Activated CD8-positive, alpha-beta memory T cell treated with anti-CD3 and anti-CD28 coated beads for 1 hour (primary cell): ENCODE results near the gene EEF2K.
"Not testable (repeated sequence)": the region's sequence is repeated elsewhere in the genome, so short reads cannot be mapped to it uniquely, and the experiment has no call there.

Experiments
- DNase-seq, 2 donors: peaks; one replicate each; pipeline ENCODE4 v3.0.0-alpha.2; 2020; ENCODE audit warnings: low read depth in 1 of 2; ENCODE audit errors: extremely low read depth in 1 of 2

The EEF2K gene

DNA sequence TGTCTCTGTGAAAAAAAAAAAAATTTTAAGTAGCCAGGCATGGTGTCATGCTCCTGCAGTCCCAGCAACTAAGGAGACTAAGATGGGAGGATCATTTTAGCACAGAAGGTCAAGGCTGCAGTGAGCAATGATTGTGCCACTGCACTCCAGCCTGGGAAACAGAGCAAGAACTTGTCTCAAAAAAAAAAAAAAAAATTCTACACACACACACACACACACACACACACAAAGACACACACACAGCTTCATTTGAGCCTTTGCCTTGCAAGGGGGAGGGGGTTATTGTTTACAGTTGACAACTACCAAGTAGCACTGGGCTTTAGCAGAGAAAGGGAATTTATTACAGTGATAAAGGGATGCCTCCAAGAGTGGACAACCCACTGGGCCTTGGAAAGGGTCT is 86.2 kb downstream of the EEF2K start:
- DNase-seq = no peak

DNA sequence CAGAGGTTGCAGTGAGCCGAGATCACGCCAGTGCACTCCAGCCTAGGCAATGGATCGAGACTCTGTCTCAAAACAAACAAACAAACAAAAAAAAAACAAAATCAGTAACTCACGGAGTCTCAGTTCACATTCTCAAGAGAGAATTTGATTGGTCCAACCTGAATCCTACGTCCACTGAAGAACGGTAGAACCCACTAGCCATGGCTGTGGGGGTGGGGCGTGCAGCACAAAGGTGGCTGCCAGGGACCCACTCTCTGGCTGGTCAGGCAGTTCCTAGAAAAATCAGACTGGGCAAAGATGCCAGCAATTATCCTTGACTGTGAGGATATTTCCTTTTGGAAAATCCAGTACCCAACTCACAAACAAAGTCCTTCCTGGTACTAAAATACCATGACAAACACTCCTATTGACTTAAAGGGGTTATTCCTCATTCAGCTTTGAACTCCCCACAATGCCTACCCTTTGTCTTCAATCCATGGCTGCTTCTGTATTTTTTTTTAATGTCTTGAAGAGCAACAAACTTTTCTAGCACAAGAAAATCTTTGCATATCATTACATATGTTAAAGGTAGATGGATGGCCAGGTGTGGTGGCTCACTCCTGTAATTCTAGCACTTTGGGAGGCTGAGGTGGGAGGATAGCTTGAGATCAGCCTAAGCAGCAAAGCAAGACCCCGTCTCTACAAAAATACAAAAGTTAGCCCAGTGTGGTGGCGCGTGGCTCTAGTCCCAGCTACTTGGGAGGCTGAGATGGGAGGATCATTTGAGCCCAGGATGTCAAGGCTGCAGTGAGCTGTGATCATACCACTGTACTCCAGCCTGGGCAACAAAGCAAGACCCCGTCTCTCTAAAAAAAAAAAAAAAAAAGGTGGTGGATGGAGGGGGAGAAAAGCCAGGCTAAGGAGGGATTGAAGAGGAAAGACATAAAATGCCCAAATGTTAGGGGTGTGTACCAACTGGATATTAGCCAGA is 87.3 kb downstream of the EEF2K start:
- DNase-seq = no peak

DNA sequence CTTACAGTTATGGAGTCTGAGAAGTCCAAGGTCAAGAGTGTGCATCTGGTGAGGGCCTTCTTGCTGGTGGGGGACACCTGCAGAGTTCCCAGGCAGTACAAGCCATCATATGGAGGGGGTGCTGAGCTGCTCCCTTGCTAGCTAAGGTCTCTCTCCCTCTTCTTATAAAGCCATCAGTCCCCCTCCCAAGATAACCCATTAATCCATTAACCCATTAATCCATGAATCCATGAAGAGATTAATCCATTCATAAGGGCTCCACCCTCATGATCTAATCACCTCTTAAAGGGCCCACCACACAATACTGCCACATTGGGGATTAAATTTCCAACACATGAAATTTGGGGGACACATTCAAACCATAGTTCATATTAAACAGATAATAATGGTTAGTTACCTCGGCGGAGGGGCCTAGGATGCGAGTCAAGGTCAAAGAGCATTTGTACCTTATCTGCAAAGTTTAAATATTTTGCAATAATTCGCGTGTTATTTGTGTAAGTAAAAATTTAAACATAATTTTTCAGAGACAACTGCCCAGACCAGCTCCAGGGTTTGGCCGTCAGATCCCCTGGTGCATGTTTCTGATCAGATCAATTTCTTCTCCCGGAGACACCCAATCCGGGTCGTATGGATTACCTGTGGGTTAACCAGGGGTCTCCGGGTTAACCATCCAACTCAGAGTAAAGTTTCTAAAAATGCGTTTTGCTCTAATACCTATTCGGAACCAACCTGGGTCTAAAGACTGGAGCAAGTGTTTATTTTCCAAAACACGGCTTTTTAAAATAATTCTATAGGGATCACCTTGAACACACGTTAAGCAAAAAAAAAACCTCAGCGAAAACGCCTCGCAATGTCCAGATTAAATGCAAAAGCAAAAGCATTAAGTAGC is 90.4 kb downstream of the EEF2K start:
- no peak for DNase-seq

DNA sequence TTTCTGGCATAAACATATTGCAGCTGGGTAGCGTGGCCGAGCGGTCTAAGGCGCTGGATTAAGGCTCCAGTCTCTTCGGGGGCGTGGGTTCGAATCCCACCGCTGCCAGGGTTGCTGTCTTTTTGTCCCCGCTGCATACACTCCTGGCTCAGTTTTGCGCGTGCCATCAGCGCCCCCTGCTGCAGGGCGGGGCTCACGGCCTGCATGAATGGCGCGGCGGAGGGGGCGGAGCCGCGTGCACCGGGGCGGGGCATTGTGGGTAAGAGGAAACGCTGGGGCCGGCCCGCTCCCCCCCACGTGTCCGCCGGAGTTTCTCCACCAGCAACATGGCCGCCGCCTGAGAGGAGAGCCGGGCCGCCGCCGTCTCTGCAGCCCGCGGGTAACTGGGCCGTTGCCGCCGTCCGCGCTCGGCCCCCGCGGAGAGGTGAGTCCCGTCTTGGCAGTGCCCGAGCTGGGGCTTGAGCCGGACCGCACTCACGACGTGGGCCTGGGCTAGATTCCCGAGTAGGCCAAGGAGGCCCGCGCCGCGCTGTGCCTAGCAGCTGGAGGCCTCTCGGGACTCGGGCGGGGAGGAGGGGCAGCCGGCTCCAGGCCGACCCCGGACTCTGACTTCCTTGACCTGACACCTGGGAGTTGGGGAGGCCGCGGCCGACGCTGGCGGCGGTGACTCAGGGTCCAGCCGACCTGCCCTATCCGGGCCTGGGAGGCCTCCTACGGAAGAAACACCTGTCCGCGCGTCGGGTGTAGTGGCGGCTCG is 91.2 kb downstream of the EEF2K start, which contains the start of gene POLR3E:
POLR3E (plus strand) TSS at position 296 of the 757 bp plus-strand sequence. CDS start 5,560 bp downstream, outside the sequence.
- peak; percentile 98 to 100 for DNase-seq

DNA sequence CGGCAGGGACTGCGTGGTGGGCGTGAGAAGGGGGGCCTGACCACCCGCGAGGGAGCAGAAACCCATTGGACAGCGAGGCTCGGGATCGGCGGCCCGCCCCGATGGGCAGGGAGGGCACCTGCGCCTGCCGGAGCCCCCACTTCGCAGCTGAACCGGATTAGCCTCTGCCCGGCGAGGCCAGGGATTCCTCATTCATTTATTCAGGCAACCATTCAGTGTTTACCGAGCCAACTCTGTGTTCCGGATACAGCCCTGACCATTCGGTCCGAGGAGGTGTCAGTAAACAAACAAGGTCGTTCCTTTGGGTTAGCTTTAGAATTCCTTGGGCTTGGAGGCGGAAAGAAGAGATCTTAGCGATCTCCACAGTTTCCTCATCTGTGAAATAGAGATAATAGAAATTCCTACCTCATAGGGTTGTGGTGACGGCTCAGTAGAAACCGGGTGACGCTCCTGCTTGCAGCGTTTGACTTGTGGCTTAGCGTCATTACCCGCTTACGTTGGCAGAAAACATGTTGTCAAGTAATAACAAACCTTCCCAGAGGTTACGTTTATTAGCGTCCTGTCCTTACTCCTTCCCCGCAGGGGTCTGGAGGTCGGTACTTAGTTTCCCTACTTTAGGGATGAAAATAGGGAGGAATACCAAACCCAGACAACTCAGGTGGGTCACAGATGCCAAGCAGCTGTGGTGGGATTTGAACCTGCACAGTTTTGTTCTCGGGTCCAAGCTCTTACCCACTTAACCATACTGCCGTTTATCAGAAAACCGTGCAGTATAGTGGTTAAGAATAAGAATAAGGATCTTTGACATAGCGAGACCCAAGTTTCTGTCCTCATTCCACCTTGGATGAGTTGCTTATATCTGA is 92.0 kb downstream of the EEF2K start:
- peak; percentile 42 to 48 for DNase-seq

DNA sequence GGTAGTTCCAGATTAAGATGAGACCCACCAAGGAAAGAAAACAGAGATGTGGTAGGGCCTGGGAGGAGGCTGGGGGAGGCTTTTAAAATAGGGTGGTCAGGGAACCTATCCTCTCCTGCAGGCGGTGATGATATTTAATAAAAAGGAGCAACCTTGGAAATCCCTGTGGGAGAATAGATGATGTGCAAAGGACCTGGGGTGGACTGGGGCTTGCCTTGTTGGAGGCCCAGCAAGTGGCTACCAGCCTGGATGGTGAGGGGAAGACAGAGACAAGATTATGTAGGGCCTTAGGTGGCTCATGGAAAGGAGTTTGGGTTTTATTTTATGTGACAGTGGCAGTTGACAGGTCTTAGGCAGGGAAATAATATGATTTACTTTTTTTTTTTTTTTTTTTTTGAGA is 93.0 kb downstream of the EEF2K start:
- DNase-seq = no peak

DNA sequence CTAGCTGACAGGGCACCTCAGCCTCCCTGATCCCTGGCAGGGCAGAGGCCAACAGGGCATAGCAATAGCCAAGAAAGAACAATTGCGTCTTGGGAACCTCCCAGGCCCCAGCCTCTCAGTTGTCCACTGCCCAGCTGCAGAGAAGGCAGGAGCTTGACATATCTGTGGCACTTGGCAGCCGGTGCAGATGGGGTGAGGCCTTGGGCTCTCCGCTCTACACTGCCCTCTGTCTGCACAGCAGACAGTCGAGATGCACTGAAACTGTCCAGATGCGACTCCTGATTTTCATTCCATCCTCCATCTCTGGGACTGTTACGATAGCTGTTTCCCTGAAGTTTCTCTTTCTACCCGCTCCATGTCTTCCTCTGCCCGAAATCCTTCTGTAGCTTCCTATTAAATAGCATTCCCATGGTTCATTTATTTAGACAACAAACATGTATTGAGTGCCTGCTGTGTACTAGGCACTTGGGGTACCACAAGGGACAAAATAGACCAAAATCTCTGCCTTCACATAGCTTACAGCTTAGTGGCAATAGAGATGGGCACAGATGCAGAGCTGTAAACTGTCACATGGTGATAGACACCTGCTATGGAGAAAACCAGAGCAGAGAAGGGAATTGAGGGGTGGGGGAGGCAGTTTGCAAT is 94.5 kb downstream of the EEF2K start:
- peak in 1 of 2 donors; percentile 20 for DNase-seq

DNA sequence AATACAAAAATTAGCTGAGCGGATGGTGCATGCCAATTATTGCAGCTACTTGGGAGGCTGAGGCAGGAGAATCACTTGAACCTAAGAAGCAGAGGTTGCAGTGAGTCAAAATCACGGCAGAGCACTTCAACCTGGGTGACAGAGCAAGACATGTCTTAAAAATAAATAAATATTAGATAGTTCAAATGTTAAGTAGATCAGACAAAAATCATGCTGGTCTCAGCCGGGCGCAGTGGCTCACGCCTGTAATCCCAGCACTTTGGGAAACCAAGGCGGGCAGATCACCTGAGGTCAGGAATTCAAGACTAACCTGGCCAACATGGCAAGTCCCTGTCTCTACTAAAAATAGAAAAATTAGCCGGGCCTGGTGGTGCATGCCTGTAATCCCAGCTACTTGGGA is 95.3 kb downstream of the EEF2K start:
- not testable (repeated sequence) for DNase-seq

DNA sequence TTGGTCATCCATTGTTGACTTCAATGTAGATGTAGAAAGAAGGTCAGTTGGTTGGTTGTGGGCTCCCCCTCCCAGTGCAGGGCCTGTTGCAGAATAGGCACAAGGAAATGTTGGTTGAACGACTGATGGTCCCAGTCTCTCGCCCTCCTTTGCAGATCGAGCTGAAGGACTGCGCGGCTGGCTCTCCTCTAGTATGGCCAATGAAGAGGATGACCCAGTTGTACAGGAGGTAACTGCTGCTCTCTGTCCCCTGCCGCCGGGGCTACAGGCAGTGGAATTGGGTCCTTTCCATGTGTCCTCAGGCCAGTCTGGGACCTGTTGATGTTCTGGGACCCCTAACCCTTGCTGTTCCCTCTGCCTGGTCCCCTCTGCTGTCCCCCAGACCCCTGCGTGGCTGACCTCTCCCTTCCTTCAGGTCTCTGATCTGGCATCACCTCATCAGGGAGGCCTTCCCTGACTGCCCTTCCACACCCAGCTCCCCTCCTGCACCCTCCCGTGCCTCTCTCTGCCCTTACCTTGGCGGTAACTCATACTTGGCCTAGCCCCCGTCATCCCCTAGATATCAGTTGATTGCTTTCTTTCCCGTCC is 96.8 kb downstream of the EEF2K start:
- DNase-seq = no peak

DNA sequence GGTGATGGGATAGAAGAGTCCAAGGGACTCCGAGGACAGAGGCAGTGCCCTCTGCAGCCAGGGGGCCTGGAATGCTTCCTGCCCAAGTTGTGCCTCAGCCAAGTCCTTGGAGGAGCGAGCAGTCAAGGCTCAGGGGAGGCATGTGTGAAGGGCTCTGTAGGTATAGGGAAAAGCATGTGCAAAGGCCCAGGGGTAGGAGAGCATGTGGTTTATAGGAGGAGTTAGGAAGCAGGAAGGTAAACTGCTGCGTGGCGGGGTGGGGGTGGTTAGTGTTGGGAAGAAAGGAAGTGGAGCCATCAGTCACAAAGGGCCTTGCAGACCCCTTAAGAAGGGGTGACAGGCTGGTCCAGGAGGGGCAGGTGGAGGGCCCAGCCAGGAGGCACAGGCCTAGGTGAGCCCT is 98.3 kb downstream of the EEF2K start:
- no peak for DNase-seq

DNA sequence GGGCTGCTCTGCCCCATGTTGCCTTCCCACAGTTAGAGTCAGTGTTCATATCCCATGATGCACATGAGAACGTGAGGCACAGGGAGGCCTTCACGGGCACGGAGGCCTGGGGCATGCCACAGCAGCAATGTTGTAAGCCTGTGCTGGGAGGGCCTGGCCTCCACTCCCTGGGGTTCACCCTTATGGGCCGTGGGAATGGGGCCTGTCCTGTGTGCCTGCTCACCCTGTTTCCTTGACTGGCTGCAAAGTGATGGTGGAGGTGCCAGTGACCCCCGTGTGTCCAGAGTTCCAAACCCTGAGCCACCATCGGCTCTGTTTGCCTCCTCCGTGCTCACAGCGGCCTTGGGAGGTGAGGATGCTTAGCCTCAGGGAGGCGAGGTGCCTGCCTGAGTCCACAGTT is 100.7 kb downstream of the EEF2K start:
- DNase-seq = no peak

DNA sequence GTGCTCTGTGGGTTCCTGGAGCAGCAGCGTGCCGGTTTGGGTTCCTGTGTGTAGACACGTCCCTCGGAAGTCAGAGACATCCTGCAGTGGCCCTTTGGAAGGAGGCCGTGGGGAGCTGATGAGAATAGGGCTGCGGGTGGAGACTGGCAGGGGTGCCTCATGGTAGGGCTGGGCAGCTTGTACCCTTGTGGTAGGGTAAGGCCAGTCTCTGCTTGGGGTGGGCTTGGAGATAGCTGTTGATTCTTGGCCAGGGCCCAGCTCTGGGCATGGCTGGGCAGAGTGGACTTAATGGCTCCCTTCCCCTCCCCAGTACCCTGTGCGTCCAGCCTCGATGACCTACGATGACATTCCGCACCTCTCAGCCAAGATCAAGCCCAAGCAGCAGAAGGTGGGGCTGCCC is 101.8 kb downstream of the EEF2K start:
- DNase-seq = no peak

DNA sequence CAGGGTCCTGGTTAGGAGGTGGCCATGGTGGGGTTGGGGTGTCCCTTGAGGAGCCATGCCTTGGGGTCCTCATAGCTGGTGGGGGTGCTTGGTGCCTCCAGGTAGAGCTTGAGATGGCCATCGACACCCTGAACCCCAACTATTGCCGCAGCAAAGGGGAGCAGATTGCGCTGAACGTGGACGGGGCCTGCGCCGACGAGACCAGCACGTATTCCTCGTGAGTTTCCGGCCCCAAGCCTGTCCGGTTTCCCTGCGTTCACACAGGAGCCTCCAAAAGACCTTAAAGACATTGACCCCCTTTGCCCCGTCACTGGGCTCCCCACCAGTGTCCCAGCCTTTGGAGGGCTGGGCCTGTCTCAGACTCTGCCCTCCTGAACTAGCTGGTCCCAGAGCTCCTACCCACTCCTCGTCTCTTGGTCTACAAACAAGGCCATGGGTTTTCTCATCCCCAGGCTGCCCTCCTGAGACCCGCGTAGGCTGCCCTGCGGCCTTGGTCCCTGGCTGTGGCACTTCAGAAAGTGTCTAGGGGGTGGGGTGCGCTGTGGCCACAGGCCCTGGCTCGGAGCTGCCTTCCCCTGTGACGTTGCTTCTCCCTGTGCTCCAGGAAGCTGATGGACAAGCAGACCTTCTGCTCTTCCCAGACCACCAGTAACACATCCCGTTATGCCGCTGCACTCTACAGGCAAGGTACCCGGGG is 102.9 kb downstream of the EEF2K start:
- no peak for DNase-seq

DNA sequence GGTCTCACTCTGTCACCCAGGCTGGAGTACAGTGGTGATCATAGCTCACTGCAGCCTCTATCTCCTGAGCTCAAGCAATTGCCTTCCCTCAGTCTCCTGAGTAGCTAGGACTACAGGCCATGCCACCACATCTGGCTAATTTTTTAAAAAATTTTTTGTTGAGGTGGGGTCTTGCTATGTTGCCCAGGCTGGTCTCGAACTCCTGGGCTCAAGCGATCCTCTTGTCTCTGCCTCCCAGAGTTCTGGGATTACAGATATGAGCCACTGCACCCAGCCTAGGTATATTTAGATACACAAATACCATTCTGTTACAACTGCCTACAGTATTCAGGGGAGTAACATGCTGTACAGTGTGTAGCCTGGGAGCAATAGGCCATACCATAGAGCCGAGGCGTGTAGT is 105.4 kb downstream of the EEF2K start:
- no peak for DNase-seq

DNA sequence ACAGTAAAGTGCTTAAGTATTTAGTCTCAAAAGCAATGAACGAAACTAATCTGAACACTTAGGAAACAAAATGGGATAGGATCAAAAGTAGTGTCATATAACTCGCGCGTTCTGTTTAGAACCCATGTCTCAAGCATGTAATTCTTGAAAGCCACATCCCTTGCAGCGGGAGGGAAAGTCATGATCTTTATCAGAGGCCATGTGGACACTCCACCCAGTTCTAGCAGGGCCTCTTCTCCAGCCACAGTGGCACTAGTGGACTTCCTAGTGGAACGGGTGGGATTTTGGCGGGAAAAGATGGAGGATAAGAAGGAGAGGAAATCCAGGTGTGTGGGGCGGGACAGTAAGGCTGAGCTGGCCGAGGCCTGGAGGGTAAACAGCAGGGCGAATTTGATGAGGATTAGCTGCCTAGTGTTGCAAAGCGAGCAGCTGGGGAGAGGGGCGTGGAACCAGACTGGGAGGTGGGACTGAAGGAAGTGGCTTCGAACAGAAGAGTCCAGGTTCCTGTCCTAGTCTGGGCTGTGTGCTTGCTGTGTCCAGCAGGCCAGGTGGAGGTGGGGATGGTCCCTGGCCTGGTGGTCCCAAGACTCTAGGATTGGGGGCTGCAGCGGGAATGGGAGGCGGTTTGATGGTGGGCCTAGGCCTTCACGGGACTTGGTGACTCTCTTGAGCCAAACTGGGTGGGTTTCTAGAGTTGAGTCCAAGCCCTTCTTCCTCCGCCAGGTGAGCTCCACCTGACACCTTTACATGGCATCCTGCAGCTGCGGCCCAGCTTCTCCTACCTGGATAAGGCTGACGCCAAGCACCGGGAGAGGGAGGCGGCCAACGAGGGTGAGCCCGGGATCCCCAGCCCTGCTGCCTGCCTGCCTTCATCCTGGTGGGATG is 107.1 kb downstream of the EEF2K start:
- no peak for DNase-seq

DNA sequence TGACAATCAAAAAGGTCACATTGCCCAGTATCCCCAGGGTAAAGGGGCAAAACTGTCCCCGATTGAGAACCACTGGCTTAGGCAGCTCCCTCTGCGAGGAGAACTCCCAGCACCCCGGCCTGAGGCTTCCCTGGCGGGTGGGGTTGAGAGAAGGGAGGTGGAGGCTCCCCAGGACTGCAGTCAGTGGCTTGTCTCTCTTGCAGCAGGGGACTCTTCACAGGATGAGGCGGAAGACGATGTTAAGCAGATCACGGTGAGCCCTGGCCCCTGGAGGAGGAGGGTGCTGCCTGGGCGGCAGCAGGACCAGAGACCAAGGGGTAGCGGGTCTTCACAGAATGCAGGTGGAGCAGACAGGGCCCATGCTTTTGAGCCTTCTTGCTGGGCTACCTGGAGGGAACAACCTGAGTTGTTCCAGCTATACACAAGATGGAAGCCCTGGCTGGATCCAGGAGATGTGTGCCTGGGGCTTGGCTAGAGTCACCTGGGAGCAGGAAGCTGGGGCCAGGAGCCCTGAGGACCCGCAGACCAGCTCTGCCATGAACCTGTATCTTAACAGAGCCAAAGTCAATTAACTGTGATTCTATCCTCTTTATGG is 107.9 kb downstream of the EEF2K start:
- DNase-seq = no peak
